ENCODE measurements around the gene TMEM74B. TPM values are rescaled to one million over a fixed set of nuclear protein-coding genes. Genes with fewer than 3 reads are reported as not detected.

Gene TMEM74B
- total RNA-seq, 1 experiment from 2014 or later, result 4.9 TPM

DNA sequence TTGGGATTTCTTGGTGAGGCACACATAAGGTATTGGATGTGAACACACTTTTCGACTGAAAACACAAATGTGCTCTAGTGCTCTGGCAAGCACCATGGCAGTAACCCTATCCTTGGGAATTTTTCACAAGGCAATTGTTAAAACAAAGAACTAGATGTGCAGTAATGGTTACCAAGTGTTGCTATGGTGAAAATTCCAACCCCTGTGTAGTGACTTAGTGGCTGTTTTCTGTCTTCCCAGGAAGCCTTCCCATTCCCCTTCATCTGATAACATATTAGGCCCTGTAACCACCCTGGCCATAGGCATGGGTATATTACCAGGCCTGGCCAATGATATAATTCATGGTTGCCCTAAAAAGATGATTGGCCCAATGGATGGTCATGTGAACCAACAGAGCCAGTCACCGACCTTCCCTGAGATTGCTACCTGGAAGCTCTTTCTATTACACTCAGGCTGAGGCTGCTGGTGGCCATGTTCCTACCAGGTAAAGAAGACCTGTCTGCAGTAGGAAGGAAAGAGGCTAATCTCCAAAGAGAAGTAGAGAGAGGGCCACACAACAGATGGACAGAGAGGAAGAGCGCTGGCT lies 22.6 kb upstream of the TMEM74B start:
- Histone ChIP-seq H3K9ac (ENCODE audit: extremely low read depth, insufficient read length, low read length) (no peak overlapping the region), H4K8ac (replicated peaks; ENCODE audit: insufficient read length, low read depth, low read length) (no peak overlapping the region), H3K79me1 (ENCODE audit: insufficient read depth, low read depth, low read length, poor library complexity, severe bottlenecking) (no peaks in the 10 kb centered on the region), H3T11ph (ENCODE audit: low read length) (no peak overlapping the region), H4K5ac (ENCODE audit: insufficient read length, low read depth, low read length) (no peak overlapping the region), H3K79me2 (ENCODE audit: insufficient read depth, low read length) (no peaks in the 10 kb centered on the region), H3K27me3 (ENCODE audit: insufficient read depth, low read length) (no peaks in the 10 kb centered on the region), H2BK15ac (ENCODE audit: low read depth, low read length) (no peak overlapping the region), H3K4me1 (ENCODE audit: insufficient read depth, low read length) (no peaks in the 10 kb centered on the region), H2BK20ac (ENCODE audit: low read depth, low read length, poor library complexity, severe bottlenecking) (no peak overlapping the region), H3K14ac (ENCODE audit: insufficient read depth, low read length) (no peak overlapping the region), H2AK5ac (ENCODE audit: insufficient read length, low read length) (no peak overlapping the region), H4K20me1 (ENCODE audit: control insufficient read depth, insufficient read depth, insufficient read length) (no peaks in the 10 kb centered on the region), H3K9me3 (ENCODE audit: control insufficient read depth, low read depth, low read length) (no peaks in the 10 kb centered on the region), H2AFZ (ENCODE audit: low read length) (no peak overlapping the region), H3K27ac (ENCODE audit: insufficient read length, low read depth, low read length) (no peak overlapping the region), H3K23me2 (ENCODE audit: insufficient read length, low read depth, low read length, poor library complexity, severe bottlenecking) (no peaks in the 10 kb centered on the region), H2BK12ac (ENCODE audit: insufficient read length, low read depth, low read length) (no peak overlapping the region), H3K56ac (ENCODE audit: insufficient read length, low read depth, low read length) (no peak overlapping the region), H4K91ac (ENCODE audit: insufficient read length, low read depth, low read length) (no peak overlapping the region), H3K4me2 (ENCODE audit: insufficient read depth, insufficient read length, low read length) (no peak overlapping the region), H2BK120ac (ENCODE audit: low read depth, low read length, poor library complexity, severe bottlenecking) (no peak overlapping the region), H3K18ac (ENCODE audit: insufficient read length, low read depth, low read length) (no peak overlapping the region), H2BK5ac (ENCODE audit: insufficient read length, low read length) (no peak overlapping the region), H3K23ac (ENCODE audit: insufficient read length, low read depth, low read length) (no peak overlapping the region), H3K4ac (ENCODE audit: low read depth, low read length) (no peak overlapping the region)
- Mint-ChIP-seq H3K4me3 (no peak overlapping the region), H3K27ac (no peak overlapping the region), H3K27me3 (ENCODE audit: low read depth) (peaks cover 38% of the 10 kb centered on the region), H3K9me3 (no peaks in the 10 kb centered on the region), H3K36me3 (ENCODE audit: insufficient read depth in 1 of 3, low read depth in 3 of 3) (no peaks in the 10 kb centered on the region), H3K4me1 (peaks cover 5 to 8% of the 10 kb centered on the region in 2 experiments)
- WGBS (ENCODE audit: extremely low coverage, insufficient read length, low lambda C conversion rate), result no CpG with 5 or more reads among the region's 3 CpGs
- DNase-seq, result no peak
- no peak for TF ChIP-seq CTCF (conservative IDR thresholded peaks at IDR 0.05)

Measured in H9 (cell line).